Sigmoid colon (tissue), 4 donors: ENCODE data around the gene ANKRD33B.

ENCODE experiments used
- EP300 ChIP-seq, 4 donors: sonication (generic); formaldehyde crosslinking; IDR thresholded peaks; one replicate each; pipeline ENCODE4 v1.6.1; 2017; ENCODE audit warnings: antibody characterized with exemption in 4 of 4
- POLR2A ChIP-seq, 2 donors: fragments of 450-650 bp; IDR thresholded peaks; one replicate each; pipeline ENCODE4 v1.6.1; 2016; ENCODE audit warnings: antibody characterized with exemption in 2 of 2, mild to moderate bottlenecking in 2 of 2, moderate library complexity in 2 of 2
- POLR2AphosphoS5 ChIP-seq, 4 donors: sonication (generic); formaldehyde crosslinking; IDR thresholded peaks; one replicate each; pipeline ENCODE4 v1.6.1; 2017; ENCODE audit warnings: antibody characterized with exemption in 4 of 4
- TF ChIP-seq, protein P1 (sequence below), 4 experiments: fragments of 450-650 bp in 3 of 4; fragments of 200-600 bp in 1 of 4; IDR thresholded peaks; one replicate each; pipeline ENCODE4 v1.5.1; 2016 to 2019; ENCODE audit warnings: antibody characterized with exemption in 4 of 4, mild to moderate bottlenecking in 3 of 4, moderate library complexity in 2 of 4

- TF ChIP-seq EP300 (IDR thresholded peaks at IDR 0.05) (no peak), POLR2AphosphoS5 (IDR thresholded peaks at IDR 0.05) (no peak), POLR2A (IDR thresholded peaks at IDR 0.05) (no peak)
- TF ChIP-seq, protein P1, sequence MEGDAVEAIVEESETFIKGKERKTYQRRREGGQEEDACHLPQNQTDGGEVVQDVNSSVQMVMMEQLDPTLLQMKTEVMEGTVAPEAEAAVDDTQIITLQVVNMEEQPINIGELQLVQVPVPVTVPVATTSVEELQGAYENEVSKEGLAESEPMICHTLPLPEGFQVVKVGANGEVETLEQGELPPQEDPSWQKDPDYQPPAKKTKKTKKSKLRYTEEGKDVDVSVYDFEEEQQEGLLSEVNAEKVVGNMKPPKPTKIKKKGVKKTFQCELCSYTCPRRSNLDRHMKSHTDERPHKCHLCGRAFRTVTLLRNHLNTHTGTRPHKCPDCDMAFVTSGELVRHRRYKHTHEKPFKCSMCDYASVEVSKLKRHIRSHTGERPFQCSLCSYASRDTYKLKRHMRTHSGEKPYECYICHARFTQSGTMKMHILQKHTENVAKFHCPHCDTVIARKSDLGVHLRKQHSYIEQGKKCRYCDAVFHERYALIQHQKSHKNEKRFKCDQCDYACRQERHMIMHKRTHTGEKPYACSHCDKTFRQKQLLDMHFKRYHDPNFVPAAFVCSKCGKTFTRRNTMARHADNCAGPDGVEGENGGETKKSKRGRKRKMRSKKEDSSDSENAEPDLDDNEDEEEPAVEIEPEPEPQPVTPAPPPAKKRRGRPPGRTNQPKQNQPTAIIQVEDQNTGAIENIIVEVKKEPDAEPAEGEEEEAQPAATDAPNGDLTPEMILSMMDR (IDR thresholded peaks at IDR 0.05) = no peak
Measured at GRCh38 chr5:10573487-10574145, 9.7 kb downstream of the ANKRD33B start.
